Heart left ventricle (tissue), 13 donors: ENCODE measurements around the gene SDHAF4.

Experiments
- POLR2A ChIP-seq, 2 donors: fragments of 450-650 bp; IDR thresholded peaks; one replicate each; pipeline ENCODE4 v1.6.1; 2017; ENCODE audit warnings: antibody characterized with exemption in 2 of 2, mild to moderate bottlenecking in 2 of 2, moderate library complexity in 2 of 2
- TF ChIP-seq, protein P1 (sequence below), 12 donors: fragments of 200-600 bp; sonication (generic) in 4 of 12; IDR thresholded peaks; one replicate each; pipeline versions ENCODE4 v1.5.0 to v1.8.0; 2018 to 2022; ENCODE audit warnings: antibody characterized with exemption in 12 of 12, mild to moderate bottlenecking in 5 of 12
- donor health status: ischemic (EF 13 %, LVEDD 7.1; RV severe dilation, severe dysfunction).
- donor health status: DM: no; HTN: yes; CAD: no.
- donor health status: DM: no; HTN: no; CAD: no.
- donor health status: ischemic (EF 25% LVEDD 6.9; RV normal size, moderate dysfunction).
- donor health status: ischemic (EF 25% LVEDD 5.7; RV mildly dilated, moderate dysfunction).
- donor health status: ischemic (EF 35%, LVEDD 5.7; RV mildly dilated, moderate dysfunction).
- donor health status: nonischemic (EF 11% LVEDD 7.7; RV severe dilation, severe dysfunction).
- donor health status: DM: yes; HTN: yes; CAD: no.
- donor health status: PGD.
- donor health status: ischemic (EF 29% LVEDD 5.4; RV normal size, mild dysfunction).
- donor health status: nonischemic (EF 23%, LVEDD 6.1; RV moderate dilation, normal function).

DNA sequence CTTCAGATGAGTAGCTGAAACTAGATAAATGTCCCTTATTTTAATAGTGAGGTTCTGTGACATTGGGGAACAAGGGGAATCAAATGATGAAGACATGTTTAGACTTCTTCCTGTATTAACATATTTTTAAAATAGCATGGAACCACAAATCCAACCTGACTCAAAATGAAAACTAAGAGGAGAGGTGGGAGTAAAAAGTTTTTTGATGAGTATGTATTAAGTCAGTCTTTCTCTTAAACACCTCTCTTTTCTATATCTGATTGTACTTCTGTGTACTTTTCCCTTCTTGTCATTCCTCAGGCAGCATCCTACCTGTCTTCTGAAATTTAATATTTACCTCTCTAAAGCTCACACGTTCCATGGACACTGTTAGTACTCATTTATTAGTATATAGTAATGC lies 8.7 kb upstream of the SDHAF4 start:
- TF ChIP-seq, protein P1, sequence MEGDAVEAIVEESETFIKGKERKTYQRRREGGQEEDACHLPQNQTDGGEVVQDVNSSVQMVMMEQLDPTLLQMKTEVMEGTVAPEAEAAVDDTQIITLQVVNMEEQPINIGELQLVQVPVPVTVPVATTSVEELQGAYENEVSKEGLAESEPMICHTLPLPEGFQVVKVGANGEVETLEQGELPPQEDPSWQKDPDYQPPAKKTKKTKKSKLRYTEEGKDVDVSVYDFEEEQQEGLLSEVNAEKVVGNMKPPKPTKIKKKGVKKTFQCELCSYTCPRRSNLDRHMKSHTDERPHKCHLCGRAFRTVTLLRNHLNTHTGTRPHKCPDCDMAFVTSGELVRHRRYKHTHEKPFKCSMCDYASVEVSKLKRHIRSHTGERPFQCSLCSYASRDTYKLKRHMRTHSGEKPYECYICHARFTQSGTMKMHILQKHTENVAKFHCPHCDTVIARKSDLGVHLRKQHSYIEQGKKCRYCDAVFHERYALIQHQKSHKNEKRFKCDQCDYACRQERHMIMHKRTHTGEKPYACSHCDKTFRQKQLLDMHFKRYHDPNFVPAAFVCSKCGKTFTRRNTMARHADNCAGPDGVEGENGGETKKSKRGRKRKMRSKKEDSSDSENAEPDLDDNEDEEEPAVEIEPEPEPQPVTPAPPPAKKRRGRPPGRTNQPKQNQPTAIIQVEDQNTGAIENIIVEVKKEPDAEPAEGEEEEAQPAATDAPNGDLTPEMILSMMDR (IDR thresholded peaks at IDR 0.05) = no peak
- no peak for TF ChIP-seq POLR2A (IDR thresholded peaks at IDR 0.05)
